Hematopoietic multipotent progenitor cell treated with erythropoietin and hydrocortisone succinate and interleukin-3 and kit ligand, for 17 days (in vitro differentiated cells): ENCODE measurements around the gene USP49.
A peak's percentile ranks its signal among the peaks of the same experiment; 100 is the strongest.

Experiments
- DNase-seq: peaks from one replicate; pipeline ENCODE4 v3.0.0-alpha.2; 2015; ENCODE audit warnings: low spot score

USP49 gene

GRCh38 chr6:41929924-41930323 is 34.7 kb upstream of the USP49 start:
- DNase-seq, result no peak

- DNase-seq, result no peak
These were observed 32.1 kb upstream of the USP49 start for GRCh38 chr6:41927253-41927652.

- DNase-seq, result peak; percentile 32
These were observed 27.0 kb upstream of the USP49 start for GRCh38 chr6:41922154-41922553.

- no peak for DNase-seq
These were observed 26.5 kb upstream of the USP49 start for GRCh38 chr6:41921712-41921998.

- DNase-seq, result peak; percentile 98
These were observed 25.9 kb upstream of the USP49 start, which contains the start of the genes BYSL and MED20 for GRCh38 chr6:41920921-41921711. Gene BYSL (plus strand): TSS chr6:41921499. CDS start chr6:41921563, 64 bp downstream. Gene MED20 (minus strand): TSS chr6:41921139. CDS start chr6:41921018, 121 bp downstream.

GRCh38 chr6:41917528-41917927 is 22.4 kb upstream of the USP49 start:
- DNase-seq, result peak; percentile 71

- peak; percentile 75 for DNase-seq
These were observed 19.8 kb upstream of the USP49 start for GRCh38 chr6:41914869-41915530.

- DNase-seq, result no peak
These were observed 19.2 kb upstream of the USP49 start for GRCh38 chr6:41914343-41914742.

- no peak for DNase-seq
These were observed 14.6 kb upstream of the USP49 start for GRCh38 chr6:41909727-41910126.

- peak; percentile 82 for DNase-seq
These were observed 6.8 kb upstream of the USP49 start for GRCh38 chr6:41901882-41902519.

GRCh38 chr6:41900861-41901260 is 5.7 kb upstream of the USP49 start:
- DNase-seq, result no peak

GRCh38 chr6:41896281-41896680 is 1.1 kb upstream of the USP49 start:
- no peak for DNase-seq

GRCh38 chr6:41894366-41895299 is 542 bp downstream of the USP49 start:
- DNase-seq, result no peak

GRCh38 chr6:41892921-41893564 is 2.1 kb downstream of the USP49 start:
- DNase-seq, result no peak

GRCh38 chr6:41887331-41887751 is 7.8 kb downstream of the USP49 start:
- DNase-seq, result no peak

- no peak for DNase-seq
These were observed 9.2 kb downstream of the USP49 start for GRCh38 chr6:41885930-41886329.

- DNase-seq, result no peak
These were observed 10.2 kb downstream of the USP49 start for GRCh38 chr6:41884957-41885356.

GRCh38 chr6:41881506-41881905 is 13.7 kb downstream of the USP49 start:
- no peak for DNase-seq

- no peak for DNase-seq
These were observed 16.2 kb downstream of the USP49 start for GRCh38 chr6:41878961-41879405.

- no peak for DNase-seq
These were observed 16.9 kb downstream of the USP49 start for GRCh38 chr6:41878246-41878645.

GRCh38 chr6:41877051-41877680 is 18.0 kb downstream of the USP49 start:
- DNase-seq, result no peak
